ENCODE results near the gene CDH16. TPM values are rescaled to one million over a fixed set of nuclear protein-coding genes. Genes with fewer than 3 reads are reported as not detected.
"Not testable (repeated sequence)": the region's sequence is repeated elsewhere in the genome, so short reads cannot be mapped to it uniquely, and the experiment has no call there.

Gene CDH16
- total RNA-seq, 2 experiments from 2014 or later = not detected

- H3K9me3 Mint-ChIP-seq; H3K36me3 Mint-ChIP-seq (ENCODE audit: low read depth); H3K27ac Mint-ChIP-seq; H3K27me3 Mint-ChIP-seq (ENCODE audit: low read depth); intact Hi-C loops (cut with micrococcal nuclease); H3K4me1 Mint-ChIP-seq (ENCODE audit: low read depth); H3K4me3 Mint-ChIP-seq; DNase-seq: not testable (repeated sequence)
- CTCF ChIA-PET = interaction anchor here (0.6 to 6.9 kb wide), 5 partner anchors 11 to 122 kb away, joined by 3 to 44 read pairs (median 4); no protein-coding TSS in a partner anchor
These were observed 22.0 kb downstream of the CDH16 start for GRCh38 chr16:66896682-66897081.

- intact Hi-C loops (cut with micrococcal nuclease) = loop anchor here (1.0 to 2.0 kb wide), 4 partner anchors 32 to 119 kb away; no protein-coding TSS in a partner anchor
- Mint-ChIP-seq H3K9me3 (no peaks in the 10 kb centered on the region), H3K27me3 (ENCODE audit: low read depth) (no peaks in the 10 kb centered on the region), H3K36me3 (ENCODE audit: low read depth) (peaks cover 3% of the 10 kb centered on the region), H3K4me3 (no peak overlapping the region), H3K4me1 (ENCODE audit: low read depth) (peaks cover 8% of the 10 kb centered on the region), H3K27ac (no peak overlapping the region)
- DNase-seq = no peak
- CTCF ChIA-PET = interaction anchor here (0.6 to 6.9 kb wide), 7 partner anchors 9 to 57 kb away, joined by 3 to 44 read pairs (median 6); partner anchors contain the start of gene CDH16
These were observed 22.7 kb downstream of the CDH16 start for GRCh38 chr16:66895999-66896398.

DNA sequence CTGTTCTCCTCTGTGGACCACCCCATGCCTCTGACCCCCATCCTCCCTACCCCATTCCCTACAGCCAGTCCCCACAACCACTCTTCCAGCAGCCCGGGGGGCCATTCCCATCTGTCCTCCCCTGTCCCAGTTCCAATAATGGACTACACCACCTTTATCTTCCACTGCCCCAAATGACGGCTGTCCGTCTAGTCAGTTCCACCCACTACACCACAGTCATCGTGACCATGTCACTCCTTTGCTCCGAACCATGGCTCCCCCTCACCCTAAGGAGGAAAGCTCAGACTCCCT is 23.1 kb downstream of the CDH16 start:
- Mint-ChIP-seq H3K27ac (no peak overlapping the region), H3K4me3 (no peak overlapping the region), H3K27me3 (ENCODE audit: low read depth) (no peaks in the 10 kb centered on the region), H3K36me3 (ENCODE audit: low read depth) (peaks cover 3% of the 10 kb centered on the region), H3K4me1 (ENCODE audit: low read depth) (peaks cover 8% of the 10 kb centered on the region), H3K9me3 (no peaks in the 10 kb centered on the region)
- DNase-seq = no peak
- intact Hi-C loops (cut with micrococcal nuclease) = loop anchor here (1.0 to 2.0 kb wide), 4 partner anchors 33 to 119 kb away; no protein-coding TSS in a partner anchor
- CTCF ChIA-PET = interaction anchor here (0.6 to 6.9 kb wide), 12 partner anchors 9 to 158 kb away, joined by 3 to 44 read pairs (median 4); partner anchors contain the start of genes CDH16 and PDP2

DNA sequence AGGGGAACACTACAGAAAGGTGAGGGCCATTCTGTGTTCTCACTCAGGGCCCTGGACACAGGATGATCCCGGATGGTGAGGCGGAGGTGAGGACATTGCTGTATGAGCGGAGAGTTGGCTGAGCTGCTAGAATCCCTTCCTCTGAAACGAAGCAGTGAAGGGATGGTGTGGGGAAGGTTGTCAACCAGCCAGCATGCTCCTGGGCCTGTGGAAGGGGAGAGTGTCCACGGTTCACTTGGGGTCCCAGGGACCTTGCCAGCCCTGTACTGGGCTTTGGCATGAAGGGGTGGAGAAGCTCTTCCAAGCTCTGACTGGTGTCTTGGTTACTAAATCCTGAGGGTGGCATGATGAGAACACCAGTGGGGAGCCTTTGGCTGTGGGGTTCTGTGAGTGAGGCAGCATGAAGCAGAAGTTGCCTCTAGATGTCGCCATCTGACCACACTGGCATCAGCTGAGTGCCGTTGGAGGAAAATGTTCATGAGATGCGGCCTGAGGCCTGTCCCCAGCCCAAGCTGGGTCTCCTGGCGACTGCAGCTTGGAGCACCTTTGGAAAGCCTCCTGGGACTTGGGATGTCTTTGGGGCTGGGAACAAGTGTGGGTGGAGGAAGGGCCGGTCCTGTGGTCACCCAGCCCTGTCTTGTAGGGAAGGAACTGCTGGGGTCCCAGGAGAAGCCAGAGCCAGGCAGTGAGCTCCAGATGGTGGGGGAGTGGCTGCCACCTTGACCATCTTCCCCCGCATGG is 23.6 kb downstream of the CDH16 start:
- Mint-ChIP-seq H3K36me3 (ENCODE audit: low read depth) (peaks cover 3% of the 10 kb centered on the region), H3K4me3 (no peak overlapping the region), H3K4me1 (ENCODE audit: low read depth) (peaks cover 8% of the 10 kb centered on the region), H3K27me3 (ENCODE audit: low read depth) (no peaks in the 10 kb centered on the region), H3K27ac (no peak overlapping the region), H3K9me3 (no peaks in the 10 kb centered on the region)
- CTCF ChIA-PET = interaction anchor here (0.6 to 6.9 kb wide), 14 partner anchors 10 to 172 kb away, joined by 3 to 44 read pairs (median 4); partner anchors contain the start of genes CDH16 and PDP2
- DNase-seq = peak; percentile 81
- intact Hi-C loops (cut with micrococcal nuclease) = loop anchor here (1.0 to 2.0 kb wide), 4 partner anchors 33 to 120 kb away; no protein-coding TSS in a partner anchor

GRCh38 chr16:66894055-66894454 is 24.6 kb downstream of the CDH16 start:
- no peak overlapping the region for H3K27ac Mint-ChIP-seq
- no peak overlapping the region for H3K4me3 Mint-ChIP-seq
- peaks cover 8% of the 10 kb centered on the region for H3K4me1 Mint-ChIP-seq (ENCODE audit: low read depth)
- H3K36me3 Mint-ChIP-seq (ENCODE audit: low read depth) = peaks cover 3% of the 10 kb centered on the region
- DNase-seq = no peak
- no peaks in the 10 kb centered on the region for H3K9me3 Mint-ChIP-seq
- no peaks in the 10 kb centered on the region for H3K27me3 Mint-ChIP-seq (ENCODE audit: low read depth)
- intact Hi-C loops (cut with micrococcal nuclease) = loop anchor here (2.0 kb wide), 3 partner anchors 53 to 121 kb away; no protein-coding TSS in a partner anchor
- CTCF ChIA-PET = interaction anchor here (1.2 to 6.9 kb wide), 6 partner anchors 11 to 258 kb away, joined by 3 to 44 read pairs (median 8); partner anchors contain the start of gene PDP2

DNA sequence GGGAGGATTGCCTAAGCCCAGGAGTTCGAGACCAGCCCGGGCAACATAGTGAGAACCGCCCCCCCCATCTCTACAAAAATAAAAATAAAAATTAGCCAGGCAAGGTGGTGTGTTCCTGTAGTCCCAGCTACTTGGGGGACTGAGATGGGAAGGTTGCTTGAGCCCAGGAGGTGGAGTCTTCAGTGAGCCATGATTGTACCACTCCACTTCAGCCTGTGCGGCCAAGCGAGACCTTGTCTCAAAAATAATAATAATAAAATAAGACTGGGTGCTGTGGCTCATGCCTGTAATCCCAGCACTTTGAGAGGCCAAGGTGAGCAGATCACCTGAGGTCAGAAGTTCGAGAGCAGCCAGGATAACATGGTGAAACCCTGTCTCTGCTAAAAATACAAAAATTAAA is 26.9 kb downstream of the CDH16 start:
- Mint-ChIP-seq H3K27me3 (ENCODE audit: low read depth) (no peaks in the 10 kb centered on the region), H3K9me3 (no peaks in the 10 kb centered on the region), H3K4me3 (no peak overlapping the region), H3K36me3 (ENCODE audit: low read depth) (peaks cover 12% of the 10 kb centered on the region), H3K4me1 (ENCODE audit: low read depth) (peaks cover 23% of the 10 kb centered on the region), H3K27ac (no peak overlapping the region)
- intact Hi-C loops (cut with micrococcal nuclease) = no loop called here
- no peak for DNase-seq
- CTCF ChIA-PET = interaction anchor here (0.9 to 6.9 kb wide), 9 partner anchors 10 to 61 kb away, joined by 3 to 44 read pairs (median 6); partner anchors contain the start of genes NAE1 and PDP2

GRCh38 chr16:66891360-66891759 is 27.3 kb downstream of the CDH16 start:
- Mint-ChIP-seq H3K9me3 (no peaks in the 10 kb centered on the region), H3K36me3 (ENCODE audit: low read depth) (peaks cover 16% of the 10 kb centered on the region), H3K27me3 (ENCODE audit: low read depth) (no peaks in the 10 kb centered on the region), H3K27ac (no peak overlapping the region), H3K4me3 (no peak overlapping the region), H3K4me1 (ENCODE audit: low read depth) (peaks cover 25% of the 10 kb centered on the region)
- DNase-seq = no peak
- CTCF ChIA-PET = interaction anchor here (1.6 to 6.9 kb wide), 4 partner anchors 19 to 61 kb away, joined by 4 to 44 read pairs (median 6); partner anchors contain the start of gene NAE1
- intact Hi-C loops (cut with micrococcal nuclease) = no loop called here

GRCh38 chr16:66890799-66891198 is 27.9 kb downstream of the CDH16 start:
- no peak for DNase-seq
- Mint-ChIP-seq H3K27ac (no peak overlapping the region), H3K4me1 (ENCODE audit: low read depth) (peaks cover 27% of the 10 kb centered on the region), H3K36me3 (ENCODE audit: low read depth) (peaks cover 20% of the 10 kb centered on the region), H3K4me3 (no peak overlapping the region), H3K27me3 (ENCODE audit: low read depth) (no peaks in the 10 kb centered on the region), H3K9me3 (no peaks in the 10 kb centered on the region)
- intact Hi-C loops (cut with micrococcal nuclease) = no loop called here
- CTCF ChIA-PET = interaction anchor here (1.4 to 6.9 kb wide), 5 partner anchors 18 to 60 kb away, joined by 3 to 44 read pairs (median 5); partner anchors contain the start of gene NAE1

DNA sequence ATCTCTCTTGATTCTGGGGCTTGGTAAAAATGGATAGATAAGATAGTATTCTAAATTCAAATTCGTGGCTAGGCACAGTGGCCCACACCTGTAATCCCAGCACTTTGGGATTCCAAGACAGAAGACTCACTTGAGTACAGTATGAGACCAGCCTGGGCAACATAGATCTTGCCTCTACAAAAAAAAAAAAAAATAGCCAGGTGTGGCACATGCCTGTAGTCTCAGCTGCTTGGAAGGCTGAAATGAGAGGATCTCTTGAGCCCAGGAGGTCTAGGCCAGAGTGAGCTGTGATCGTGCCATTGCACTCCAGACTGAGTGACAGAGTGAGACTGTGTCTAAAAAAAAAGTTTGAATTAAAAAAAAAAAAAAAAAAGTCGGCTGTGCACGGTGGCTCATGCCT is 29.1 kb downstream of the CDH16 start:
- CTCF ChIA-PET = interaction anchor here (0.7 to 2.2 kb wide), 3 partner anchors 10 to 39 kb away, joined by 3 to 5 read pairs (median 3); partner anchors contain the start of gene PDP2
- H3K4me3 Mint-ChIP-seq = no peak overlapping the region
- H3K27ac Mint-ChIP-seq = no peak overlapping the region
- H3K4me1 Mint-ChIP-seq (ENCODE audit: low read depth) = peaks cover 32% of the 10 kb centered on the region
- H3K9me3 Mint-ChIP-seq = no peaks in the 10 kb centered on the region
- peaks cover 26% of the 10 kb centered on the region for H3K36me3 Mint-ChIP-seq (ENCODE audit: low read depth)
- no peak for DNase-seq
- no peaks in the 10 kb centered on the region for H3K27me3 Mint-ChIP-seq (ENCODE audit: low read depth)
- intact Hi-C loops (cut with micrococcal nuclease) = no loop called here

DNA sequence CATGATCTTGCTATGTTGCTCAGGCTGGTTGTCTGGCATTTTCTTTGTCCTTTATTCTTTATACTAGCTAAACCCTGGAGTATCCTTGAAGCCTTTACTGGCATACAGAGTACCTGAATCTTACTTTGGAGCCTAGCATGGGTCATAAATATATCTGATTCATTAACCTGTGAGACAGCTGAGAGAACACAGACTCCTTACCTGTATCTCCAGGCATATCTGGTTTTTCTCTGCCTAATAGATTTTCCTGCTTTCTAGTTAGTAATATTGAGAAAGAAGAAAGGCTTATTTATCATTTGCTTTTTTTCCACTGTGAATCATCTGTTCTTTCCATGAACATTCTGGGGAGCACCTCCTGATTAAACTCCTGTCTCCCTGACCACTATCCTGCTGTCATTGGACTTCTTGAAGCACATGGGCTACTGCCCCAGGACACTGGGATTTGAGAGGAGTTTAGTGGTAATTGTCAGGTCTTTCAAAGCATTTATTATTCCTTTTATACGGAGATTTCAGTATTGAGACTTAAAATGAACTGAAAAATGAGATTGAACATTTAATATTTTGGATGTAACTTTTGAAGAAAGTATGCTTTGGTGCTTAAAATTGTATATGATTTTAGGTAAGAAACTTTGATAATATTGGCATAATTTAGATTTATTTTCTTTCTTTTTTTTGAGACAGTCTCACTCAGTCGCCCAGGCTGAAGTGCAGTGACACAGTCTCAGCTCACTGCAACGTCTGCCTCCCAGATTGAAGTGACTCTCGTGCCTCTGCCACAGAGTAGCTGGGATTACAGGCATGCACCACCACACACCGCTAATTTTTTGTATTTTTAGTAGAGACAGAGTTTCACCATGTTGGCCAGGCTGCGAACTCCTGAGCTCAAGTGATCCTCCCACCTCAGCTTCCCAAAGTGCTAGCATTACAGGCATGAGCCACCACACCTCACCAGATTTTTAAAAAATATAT is 29.8 kb downstream of the CDH16 start:
- H3K27me3 Mint-ChIP-seq (ENCODE audit: low read depth) = no peaks in the 10 kb centered on the region
- no peak overlapping the region for H3K4me3 Mint-ChIP-seq
- CTCF ChIA-PET = interaction anchor here (1.1 to 2.2 kb wide), 3 partner anchors 21 to 238 kb away, joined by 3 to 5 read pairs (median 3); no protein-coding TSS in a partner anchor
- intact Hi-C loops (cut with micrococcal nuclease) = no loop called here
- no peak for DNase-seq
- peaks cover 30% of the 10 kb centered on the region for H3K36me3 Mint-ChIP-seq (ENCODE audit: low read depth)
- peaks cover 34% of the 10 kb centered on the region for H3K4me1 Mint-ChIP-seq (ENCODE audit: low read depth)
- no peaks in the 10 kb centered on the region for H3K9me3 Mint-ChIP-seq
- H3K27ac Mint-ChIP-seq = peak overlapping the region; percentile 46

- intact Hi-C loops (cut with micrococcal nuclease) = no loop called here
- Mint-ChIP-seq H3K27ac (no peak overlapping the region), H3K4me1 (ENCODE audit: low read depth) (peaks cover 33% of the 10 kb centered on the region), H3K36me3 (ENCODE audit: low read depth) (peaks cover 30% of the 10 kb centered on the region), H3K9me3 (no peaks in the 10 kb centered on the region), H3K4me3 (no peak overlapping the region), H3K27me3 (ENCODE audit: low read depth) (no peaks in the 10 kb centered on the region)
- CTCF ChIA-PET = interaction anchor here (0.9 kb wide), 1 partner anchor 30 kb away, joined by 3 read pairs; no protein-coding TSS in a partner anchor
- DNase-seq = no peak
These were observed 31.8 kb downstream of the CDH16 start for GRCh38 chr16:66886914-66887313.

Measured in activated naive CD4-positive, alpha-beta T cell treated with anti-CD3 and anti-CD28 coated beads for 36 hours (primary cell).